T-helper 1 cell treated with Interleukin-12 subunit alpha and Interleukin-12 subunit beta and Interleukin-4 antibody, amounts not matched to agents 30 μg/mL and 1 μg/mL, for 36 hours (primary cell): ENCODE results near the gene TRO.

Experiments
- H3K27ac Mint-ChIP-seq: one replicate; pipeline ENCODE4 v1.8.0; 2021; ENCODE audit warnings: mild to moderate bottlenecking, mixed read lengths
- H3K27me3 Mint-ChIP-seq: one replicate; pipeline ENCODE4 v1.8.0; 2021; ENCODE audit warnings: low read depth, mixed read lengths
- H3K36me3 Mint-ChIP-seq: one replicate; pipeline ENCODE4 v1.8.0; 2021; ENCODE audit warnings: low read depth, mixed read lengths
- H3K4me1 Mint-ChIP-seq: one replicate; pipeline ENCODE4 v1.8.0; 2021; ENCODE audit warnings: low read depth, mixed read lengths
- H3K4me3 Mint-ChIP-seq: one replicate; pipeline ENCODE4 v1.8.0; 2021; ENCODE audit warnings: mild to moderate bottlenecking, moderate library complexity, mixed read lengths
- H3K9me3 Mint-ChIP-seq: one replicate; pipeline ENCODE4 v1.8.0; 2021; ENCODE audit warnings: mixed read lengths

TRO gene

GRCh38 chrX:54933150-54933826, 12.7 kb downstream of the TRO start:
- H3K4me3 Mint-ChIP-seq: no peak overlapping the region
- H3K4me1 Mint-ChIP-seq: no peaks in the 10 kb centered on the region
- H3K27me3 Mint-ChIP-seq: no peaks in the 10 kb centered on the region
- H3K9me3 Mint-ChIP-seq: no peaks in the 10 kb centered on the region
- H3K27ac Mint-ChIP-seq: no peak overlapping the region
- H3K36me3 Mint-ChIP-seq: no peaks in the 10 kb centered on the region

- H3K4me3 Mint-ChIP-seq: no peak overlapping the region
- no peaks in the 10 kb centered on the region for H3K4me1 Mint-ChIP-seq
- no peaks in the 10 kb centered on the region for H3K27me3 Mint-ChIP-seq
- no peaks in the 10 kb centered on the region for H3K9me3 Mint-ChIP-seq
- H3K27ac Mint-ChIP-seq: no peak overlapping the region
- no peaks in the 10 kb centered on the region for H3K36me3 Mint-ChIP-seq
Measured at GRCh38 chrX:54934058-54934457, 13.4 kb downstream of the TRO start.

GRCh38 chrX:54934890-54935289, 14.3 kb downstream of the TRO start:
- no peaks in the 10 kb centered on the region for H3K36me3 Mint-ChIP-seq
- no peaks in the 10 kb centered on the region for H3K27me3 Mint-ChIP-seq
- no peaks in the 10 kb centered on the region for H3K4me1 Mint-ChIP-seq
- H3K27ac Mint-ChIP-seq: no peak overlapping the region
- H3K4me3 Mint-ChIP-seq: no peak overlapping the region
- no peaks in the 10 kb centered on the region for H3K9me3 Mint-ChIP-seq

- Mint-ChIP-seq H3K9me3 (no peaks in the 10 kb centered on the region), H3K36me3 (no peaks in the 10 kb centered on the region), H3K27ac (no peak overlapping the region), H3K4me3 (no peak overlapping the region), H3K27me3 (no peaks in the 10 kb centered on the region), H3K4me1 (no peaks in the 10 kb centered on the region)
Measured at GRCh38 chrX:54935306-54935705, 14.7 kb downstream of the TRO start.

- Mint-ChIP-seq H3K9me3 (no peaks in the 10 kb centered on the region), H3K4me3 (no peak overlapping the region), H3K36me3 (no peaks in the 10 kb centered on the region), H3K4me1 (no peaks in the 10 kb centered on the region), H3K27me3 (no peaks in the 10 kb centered on the region), H3K27ac (no peak overlapping the region)
Measured at GRCh38 chrX:54937416-54937815, 16.8 kb downstream of the TRO start.

- Mint-ChIP-seq H3K4me3 (no peak overlapping the region), H3K4me1 (no peaks in the 10 kb centered on the region), H3K9me3 (no peaks in the 10 kb centered on the region), H3K27me3 (no peaks in the 10 kb centered on the region), H3K36me3 (no peaks in the 10 kb centered on the region), H3K27ac (no peak overlapping the region)
Measured at GRCh38 chrX:54944816-54945215, 24.2 kb downstream of the TRO start.

GRCh38 chrX:54945224-54945623, 24.6 kb downstream of the TRO start:
- H3K27ac Mint-ChIP-seq: no peak overlapping the region
- no peaks in the 10 kb centered on the region for H3K9me3 Mint-ChIP-seq
- H3K27me3 Mint-ChIP-seq: no peaks in the 10 kb centered on the region
- H3K4me1 Mint-ChIP-seq: no peaks in the 10 kb centered on the region
- H3K4me3 Mint-ChIP-seq: no peak overlapping the region
- no peaks in the 10 kb centered on the region for H3K36me3 Mint-ChIP-seq

GRCh38 chrX:54950730-54951375, 30.2 kb downstream of the TRO start:
- Mint-ChIP-seq H3K4me1 (no peaks in the 10 kb centered on the region), H3K27me3 (no peaks in the 10 kb centered on the region), H3K36me3 (no peaks in the 10 kb centered on the region), H3K9me3 (no peaks in the 10 kb centered on the region), H3K27ac (no peak overlapping the region), H3K4me3 (no peak overlapping the region)

GRCh38 chrX:54961750-54962149, 41.1 kb downstream of the TRO start:
- no peaks in the 10 kb centered on the region for H3K27me3 Mint-ChIP-seq
- no peaks in the 10 kb centered on the region for H3K36me3 Mint-ChIP-seq
- no peak overlapping the region for H3K4me3 Mint-ChIP-seq
- H3K27ac Mint-ChIP-seq: no peak overlapping the region
- H3K4me1 Mint-ChIP-seq: peaks cover 5% of the 10 kb centered on the region
- H3K9me3 Mint-ChIP-seq: no peaks in the 10 kb centered on the region

GRCh38 chrX:54964766-54965497, 44.3 kb downstream of the TRO start:
- Mint-ChIP-seq H3K4me3 (no peak overlapping the region), H3K4me1 (peaks cover 5% of the 10 kb centered on the region), H3K9me3 (peaks cover 4% of the 10 kb centered on the region), H3K27me3 (no peaks in the 10 kb centered on the region), H3K27ac (no peak overlapping the region), H3K36me3 (no peaks in the 10 kb centered on the region)

- Mint-ChIP-seq H3K27me3 (no peaks in the 10 kb centered on the region), H3K27ac (no peak overlapping the region)
Measured at GRCh38 chrX:54977387-54977786, 56.8 kb downstream of the TRO start.

GRCh38 chrX:54978448-54978847, 57.8 kb downstream of the TRO start:
- Mint-ChIP-seq H3K4me1 (no peaks in the 10 kb centered on the region), H3K9me3 (no peaks in the 10 kb centered on the region), H3K27ac (no peak overlapping the region), H3K36me3 (no peaks in the 10 kb centered on the region), H3K27me3 (no peaks in the 10 kb centered on the region), H3K4me3 (no peak overlapping the region)

More at GRCh38 chrX:54977387-54977786, 56.8 kb downstream of the TRO start:
- H3K4me3 Mint-ChIP-seq: no peak overlapping the region
- H3K36me3 Mint-ChIP-seq: no peaks in the 10 kb centered on the region
- no peaks in the 10 kb centered on the region for H3K4me1 Mint-ChIP-seq
- H3K9me3 Mint-ChIP-seq: no peaks in the 10 kb centered on the region

- Mint-ChIP-seq H3K27ac (no peak overlapping the region), H3K36me3 (no peaks in the 10 kb centered on the region), H3K27me3 (peaks cover under 1% of the 10 kb centered on the region), H3K4me3 (no peak overlapping the region), H3K4me1 (no peaks in the 10 kb centered on the region), H3K9me3 (peaks cover 2% of the 10 kb centered on the region)
Measured at GRCh38 chrX:54979432-54979831, 58.8 kb downstream of the TRO start.

GRCh38 chrX:54980334-54980733, 59.7 kb downstream of the TRO start:
- Mint-ChIP-seq H3K27ac (no peak overlapping the region), H3K4me3 (no peak overlapping the region), H3K27me3 (peaks cover 6% of the 10 kb centered on the region), H3K4me1 (no peaks in the 10 kb centered on the region), H3K36me3 (no peaks in the 10 kb centered on the region), H3K9me3 (peaks cover 2% of the 10 kb centered on the region)
